ENCODE measurements around the gene SERPINA10. TPM values are rescaled to one million over a fixed set of nuclear protein-coding genes. Genes with fewer than 3 reads are reported as not detected.

Gene SERPINA10
- total RNA-seq, 4 donors from 2014 or later: 0.24 TPM; not detected in 3

DNA sequence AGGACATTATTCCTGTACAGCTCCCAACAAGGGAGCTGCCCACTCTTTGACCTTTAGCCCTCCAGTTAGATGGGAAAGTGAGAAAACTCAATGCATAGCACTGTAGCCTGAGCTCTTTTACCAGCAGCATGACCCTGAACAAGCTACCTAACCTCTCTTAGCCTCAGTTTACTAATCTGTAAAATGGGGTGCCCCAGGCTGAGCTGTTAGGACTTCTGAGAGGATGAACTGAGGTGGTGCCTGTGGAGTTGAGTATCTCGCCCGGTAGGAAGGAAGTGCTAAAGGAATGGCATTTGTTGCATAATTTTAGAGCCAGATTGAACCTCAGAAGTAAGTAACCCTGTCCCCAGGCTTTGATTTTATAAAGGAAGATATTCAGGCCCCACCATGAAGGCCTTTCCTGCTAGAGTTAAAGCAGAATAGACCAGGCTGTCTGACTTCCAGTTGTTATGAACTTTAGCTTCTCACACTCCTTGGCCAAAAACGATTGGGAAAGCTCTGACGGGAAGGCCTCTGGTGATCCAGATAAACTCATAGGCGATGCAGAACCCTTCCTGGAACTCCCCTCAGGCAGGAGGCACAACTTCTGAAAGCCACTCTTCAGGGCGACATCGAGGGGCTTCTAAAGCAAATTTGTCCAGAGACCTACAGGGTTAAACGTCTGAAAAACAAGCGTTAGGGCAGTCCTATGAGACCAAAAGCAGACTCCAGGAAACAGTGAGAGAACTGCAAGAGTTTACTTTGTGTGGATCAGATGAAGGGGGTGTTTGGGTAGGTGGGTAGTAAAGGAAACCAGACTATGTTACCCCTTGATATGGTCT, 2.5 kb upstream of the SERPINA10 start:
- Histone ChIP-seq H3K27me3 (peaks cover 3% of the 10 kb centered on the region), H3K9me3 (no peaks in the 10 kb centered on the region), H3K36me3 (no peaks in the 10 kb centered on the region), H3K27ac (no peak overlapping the region), H3K4me1 (no peaks in the 10 kb centered on the region), H3K4me3 (no peak overlapping the region)
- 80% methylated on average over 9 of the region's 9 CpGs for WGBS
- TF ChIP-seq CTCF (IDR thresholded peaks at IDR 0.05) (no peak), EP300 (IDR thresholded peaks at IDR 0.05) (no peak), POLR2AphosphoS5 (IDR thresholded peaks at IDR 0.05) (no peak), POLR2A (IDR thresholded peaks at IDR 0.05) (no peak)
- DNase-seq (ENCODE audit: low spot score in 2 of 2): no peak

DNA sequence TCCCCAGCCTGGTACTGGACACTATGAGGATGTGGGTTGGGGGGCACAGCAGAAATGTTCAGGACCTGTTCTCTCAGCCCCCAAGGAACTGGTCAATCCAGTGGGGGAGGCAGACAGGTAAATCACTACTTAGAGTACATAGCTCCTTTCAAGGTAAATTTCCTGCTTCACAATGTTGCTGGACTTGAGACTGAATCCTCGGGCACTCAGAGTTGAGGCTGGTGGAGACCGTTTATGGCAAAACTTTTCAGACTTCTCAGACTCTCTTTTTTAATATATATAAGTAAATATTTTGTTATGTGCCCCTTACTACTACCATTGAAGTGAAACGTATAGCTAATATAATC, 483 bp upstream of the SERPINA10 start:
- Histone ChIP-seq H3K36me3 (no peaks in the 10 kb centered on the region), H3K27me3 (peaks cover 3% of the 10 kb centered on the region), H3K4me1 (no peaks in the 10 kb centered on the region), H3K9me3 (no peaks in the 10 kb centered on the region), H3K27ac (no peak overlapping the region), H3K4me3 (no peak overlapping the region)
- TF ChIP-seq EP300 (IDR thresholded peaks at IDR 0.05): no peak
- no peak for TF ChIP-seq POLR2A (IDR thresholded peaks at IDR 0.05)
- TF ChIP-seq CTCF (IDR thresholded peaks at IDR 0.05): no peak
- 83% methylated on average over 3 of the region's 3 CpGs for WGBS
- no peak for DNase-seq (ENCODE audit: low spot score in 2 of 2)

DNA sequence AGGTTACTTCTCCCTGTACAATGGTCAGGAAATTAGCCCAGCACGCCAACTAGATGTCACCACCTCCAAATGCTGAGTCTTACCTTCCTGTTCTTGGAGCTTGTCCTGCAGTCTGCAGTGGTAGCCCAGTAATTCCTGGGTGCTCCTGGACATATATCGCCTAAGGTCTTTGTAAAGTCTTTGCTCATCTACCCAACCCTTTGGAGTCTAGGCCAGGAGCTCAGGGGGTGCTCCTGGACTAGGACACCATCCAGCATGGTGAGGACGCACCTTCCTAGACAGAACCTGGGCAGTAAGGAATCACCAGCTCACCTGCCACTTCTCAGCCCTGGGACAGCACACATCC, 569 bp downstream of the SERPINA10 start:
- 91% methylated on average over 3 of the region's 3 CpGs for whole genome bisulfite sequencing
- Histone ChIP-seq H3K27me3 (peaks cover 3% of the 10 kb centered on the region), H3K27ac (no peak overlapping the region), H3K36me3 (no peaks in the 10 kb centered on the region), H3K4me1 (no peaks in the 10 kb centered on the region), H3K4me3 (no peak overlapping the region), H3K9me3 (no peaks in the 10 kb centered on the region)
- TF ChIP-seq EP300 (IDR thresholded peaks at IDR 0.05) (no peak), POLR2A (IDR thresholded peaks at IDR 0.05) (no peak), POLR2AphosphoS5 (IDR thresholded peaks at IDR 0.05) (no peak), CTCF (IDR thresholded peaks at IDR 0.05) (no peak)
- DNase-seq (ENCODE audit: low spot score in 2 of 2): no peak

DNA sequence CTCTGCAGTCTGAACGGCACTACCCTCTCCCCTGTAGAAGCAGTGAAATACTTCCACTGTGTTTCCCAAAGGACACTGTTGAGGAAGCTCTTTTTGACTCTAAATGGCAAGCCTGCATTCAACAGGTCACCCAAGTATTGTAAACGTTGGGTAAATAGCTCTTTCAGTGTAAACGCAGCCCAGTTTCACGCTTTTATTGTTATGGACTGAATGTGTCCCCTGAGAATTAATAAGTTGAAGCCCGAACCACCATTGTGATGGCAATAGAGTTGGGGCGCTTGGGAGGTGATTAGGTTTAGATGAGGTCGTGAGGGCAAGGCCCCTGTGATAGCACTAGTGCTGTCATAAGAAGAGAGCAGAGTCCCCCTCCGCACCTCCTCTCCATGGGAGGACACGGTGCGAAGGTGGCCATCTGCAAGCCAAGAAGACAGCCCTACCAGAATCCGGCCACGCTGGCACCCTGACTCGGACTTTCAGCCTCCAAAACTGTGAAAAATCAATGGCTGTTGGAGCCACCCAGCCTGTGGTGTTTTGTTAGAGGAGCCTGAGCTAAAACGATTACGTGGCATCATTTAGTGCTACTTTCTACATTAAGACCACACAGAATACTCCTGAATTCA, 1.1 kb downstream of the SERPINA10 start:
- TF ChIP-seq POLR2A (IDR thresholded peaks at IDR 0.05) (no peak), EP300 (IDR thresholded peaks at IDR 0.05) (no peak), POLR2AphosphoS5 (IDR thresholded peaks at IDR 0.05) (no peak), CTCF (IDR thresholded peaks at IDR 0.05) (no peak)

DNA sequence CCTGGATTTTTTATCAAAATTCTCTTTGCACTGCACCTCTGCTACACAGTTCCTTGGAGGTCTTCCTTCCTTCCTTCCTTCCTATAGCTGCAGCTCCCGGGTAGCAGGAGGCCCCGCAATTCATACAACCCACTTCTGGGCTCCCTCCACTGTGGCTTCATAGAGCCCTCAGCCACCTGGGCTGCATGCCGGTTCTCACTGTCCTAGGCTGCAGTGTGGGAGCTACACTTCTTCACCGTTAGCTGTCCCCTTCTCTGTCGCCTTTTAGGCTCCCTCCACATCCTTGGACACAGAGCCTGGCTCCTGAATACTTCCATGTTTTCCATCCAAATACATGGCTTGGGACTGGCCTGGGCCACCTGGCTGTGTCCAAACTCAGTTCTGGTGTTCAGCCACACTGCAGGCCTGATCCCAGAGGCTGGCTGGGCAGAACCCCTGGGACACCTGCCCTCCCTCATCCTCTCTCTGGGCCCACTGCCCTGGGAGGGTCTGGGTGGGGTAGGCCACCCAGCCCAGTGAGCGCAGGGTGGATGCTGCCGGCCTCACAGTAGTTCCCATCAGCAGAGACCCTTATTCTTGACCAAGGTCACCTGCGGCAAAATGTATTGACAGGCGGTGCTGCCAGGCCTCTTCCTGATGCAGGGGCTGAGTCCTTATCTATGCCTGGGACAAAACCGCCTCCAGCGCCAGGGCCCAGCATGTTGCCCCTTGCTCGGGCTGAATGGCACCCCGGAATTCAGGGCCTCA, 1.7 kb downstream of the SERPINA10 start:
- H3K36me3 ChIP-seq: no peaks in the 10 kb centered on the region
- 84% methylated on average over 11 of the region's 13 CpGs for WGBS
- TF ChIP-seq CTCF (IDR thresholded peaks at IDR 0.05): no peak
- no peak for TF ChIP-seq POLR2A (IDR thresholded peaks at IDR 0.05)
- TF ChIP-seq EP300 (IDR thresholded peaks at IDR 0.05): no peak
- TF ChIP-seq POLR2AphosphoS5 (IDR thresholded peaks at IDR 0.05): no peak
- H3K4me1 ChIP-seq: no peaks in the 10 kb centered on the region
- H3K4me3 ChIP-seq: no peak overlapping the region
- no peaks in the 10 kb centered on the region for H3K9me3 ChIP-seq
- H3K27ac ChIP-seq: no peak overlapping the region
- DNase-seq (ENCODE audit: low spot score in 2 of 2): no peak
- H3K27me3 ChIP-seq: peaks cover 3% of the 10 kb centered on the region

More for the DNA sequence above, 1.1 kb downstream of the SERPINA10 start:
- Histone ChIP-seq H3K27ac (no peak overlapping the region), H3K4me1 (no peaks in the 10 kb centered on the region), H3K4me3 (no peak overlapping the region), H3K27me3 (peaks cover 3% of the 10 kb centered on the region), H3K36me3 (no peaks in the 10 kb centered on the region), H3K9me3 (no peaks in the 10 kb centered on the region)
- DNase-seq (ENCODE audit: low spot score in 2 of 2): no peak
- WGBS: 86% methylated on average over 11 of the region's 15 CpGs
